ENCODE data around the gene NME3.

Gene NME3

GRCh38 chr16:1724491-1724890 lies 46.9 kb downstream of the NME3 start:
- no peak for DNase-seq (ENCODE audit: low read depth)

GRCh38 chr16:1723450-1724147 lies 47.7 kb downstream of the NME3 start:
- peak; percentile 12 for DNase-seq (ENCODE audit: low read depth)

GRCh38 chr16:1721372-1721771 lies 50.0 kb downstream of the NME3 start:
- no peak for DNase-seq (ENCODE audit: low read depth)
